Hepatocyte (in vitro differentiated cells): Measurements from ENCODE around the gene POLR3GL. TPM values are rescaled to one million over a fixed set of nuclear protein-coding genes. Genes with fewer than 3 reads are reported as not detected.

Experiments used
- DNase-seq: peaks from one replicate; pipeline ENCODE4 v3.0.0-alpha.2; 2016; ENCODE audit warnings: low spot score
- H2AFZ ChIP-seq: fragments of 200-600 bp; sonication (generic); 2 replicates; pipeline ENCODE4 v1.6.0; 2016; ENCODE audit warnings: antibody characterized with exemption, mild to moderate bottlenecking
- H3K27ac ChIP-seq: fragments of 200-600 bp; sonication (generic); 2 replicates; pipeline ENCODE4 v1.5.1; 2016; ENCODE audit warnings: mild to moderate bottlenecking
- H3K27me3 ChIP-seq: fragments of 200-600 bp; sonication (generic); 2 replicates; pipeline ENCODE4 v1.6.1; 2016
- H3K36me3 ChIP-seq: fragments of 200-600 bp; sonication (generic); replicated peaks from 2 replicates; pipeline ENCODE4 v1.5.1; 2016; ENCODE audit warnings: low read depth; ENCODE audit not compliant: insufficient read depth
- H3K4me1 ChIP-seq: fragments of 200-600 bp; sonication (generic); 2 replicates; pipeline ENCODE4 v1.5.1; 2016; ENCODE audit warnings: mild to moderate bottlenecking, moderate library complexity; ENCODE audit not compliant: insufficient read depth
- H3K4me2 ChIP-seq: fragments of 200-600 bp; sonication (generic); 2 replicates; pipeline ENCODE4 v1.6.0; 2016
- H3K4me3 ChIP-seq: fragments of 200-600 bp; sonication (generic); 2 replicates; pipeline ENCODE4 v1.5.1; 2016; ENCODE audit warnings: mild to moderate bottlenecking
- H3K79me2 ChIP-seq: fragments of 200-600 bp; sonication (generic); 2 replicates; pipeline ENCODE4 v1.6.0; 2017; ENCODE audit warnings: mild to moderate bottlenecking
- H3K9me2 ChIP-seq: fragments of 200-600 bp; sonication (generic); replicated peaks from 2 replicates; pipeline ENCODE4 v1.6.0; 2017; ENCODE audit warnings: mild to moderate bottlenecking; ENCODE audit not compliant: insufficient read depth
- H3K9me3 ChIP-seq: fragments of 200-600 bp; sonication (generic); 2 replicates; pipeline ENCODE4 v1.5.1; 2016; ENCODE audit warnings: low read depth, mild to moderate bottlenecking
- H4K20me1 ChIP-seq: fragments of 200-600 bp; sonication (generic); 2 replicates; pipeline ENCODE4 v1.6.0; 2016; ENCODE audit warnings: mild to moderate bottlenecking; ENCODE audit not compliant: insufficient read depth, poor library complexity, severe bottlenecking
- EZH2 ChIP-seq: fragments of 200-600 bp; sonication (generic); IDR thresholded peaks from 2 replicates; pipeline ENCODE4 v1.6.1; 2016; ENCODE audit warnings: antibody characterized with exemption, mild to moderate bottlenecking, borderline replicate concordance
- EZH2phosphoT487 ChIP-seq: fragments of 200-600 bp; sonication (generic); IDR thresholded peaks from one replicate; pipeline ENCODE4 v1.6.1; 2018; ENCODE audit warnings: antibody characterized with exemption, mild to moderate bottlenecking, low read depth, moderate library complexity; ENCODE audit not compliant: unreplicated experiment, severe bottlenecking
- WGBS: methylation state at CpG from one replicate; pipeline ENCODE4 v1.1.6; 2016; ENCODE audit warnings: low lambda C conversion rate; ENCODE audit errors: missing lambda C conversion rate; 5-methylcytosine and 5-hydroxymethylcytosine counted together
- polyA plus RNA-seq: library from polyadenylated mRNA; unstranded; fragments of >200 nt; fragmentation: Nextera tagmentation; extraction: Ambion mirVana; gene quantifications from 2 replicates; pipeline ENCODE4 v1.2.1, GENCODE V29; 2016
- total RNA-seq: library from RNA; depleted of rRNA; stranded (reverse); fragments of >200 nt; gene quantifications from 2 replicates; pipeline ENCODE4 v1.2.3, GENCODE V29; 2014
- TF ChIP-seq, protein P1 (sequence below): fragments of 200-600 bp; sonication (generic); IDR thresholded peaks from 2 replicates; pipeline ENCODE4 v1.5.1; 2016; ENCODE audit warnings: antibody characterized with exemption, mild to moderate bottlenecking; ENCODE audit not compliant: poor library complexity

Gene POLR3GL
- total and polyA plus RNA-seq, 2 experiments from 2014 or later = 10.5 to 27.3 TPM

DNA sequence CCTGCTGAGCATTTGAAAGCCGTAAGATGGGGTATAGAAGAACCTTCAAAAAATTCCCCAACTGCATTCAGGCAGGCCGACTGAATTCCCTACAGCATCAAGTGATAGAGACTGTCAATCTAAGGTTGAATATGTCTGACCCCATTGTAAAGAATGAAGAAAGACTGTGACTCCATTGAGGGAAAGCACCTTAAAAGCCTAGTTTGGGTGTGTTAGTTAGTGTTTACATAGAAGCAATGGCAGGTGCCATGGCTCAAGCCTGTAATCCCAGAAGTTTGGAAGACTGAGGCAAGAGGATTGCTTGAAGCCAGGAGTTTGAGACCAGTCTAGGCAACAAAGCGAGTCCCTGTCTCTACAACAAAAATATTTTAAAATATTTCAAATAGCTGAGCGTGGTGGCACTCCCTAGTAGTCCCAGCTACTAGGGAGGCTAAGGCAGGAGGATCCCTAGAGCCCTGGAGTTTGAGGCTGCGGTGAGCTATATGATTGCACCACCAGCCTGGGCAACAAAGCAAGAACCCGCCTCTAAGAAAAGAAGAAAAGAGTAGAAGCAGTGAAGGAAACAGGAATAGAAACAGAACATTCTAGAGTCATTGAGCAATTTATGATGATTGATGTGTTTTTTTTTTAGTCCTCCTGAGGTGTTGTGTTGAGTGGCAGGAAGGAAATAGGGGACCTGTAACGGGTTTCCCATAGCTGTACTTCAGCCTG lies 15.4 kb downstream of the POLR3GL start:
- Histone ChIP-seq H3K27ac (peak overlapping the region; percentile 90), H2AFZ (no peak overlapping the region), H3K36me3 (no peaks in the 10 kb centered on the region), H3K79me2 (no peaks in the 10 kb centered on the region), H3K4me1 (peaks cover 21% of the 10 kb centered on the region), H3K4me2 (peak overlapping the region; percentile 52), H3K27me3 (no peaks in the 10 kb centered on the region), H3K4me3 (no peak overlapping the region), H4K20me1 (no peaks in the 10 kb centered on the region), H3K9me3 (no peaks in the 10 kb centered on the region), H3K9me2 (no peaks in the 10 kb centered on the region)
- TF ChIP-seq EZH2 = no peak
- no peak for TF ChIP-seq EZH2phosphoT487
- TF ChIP-seq, protein P1, sequence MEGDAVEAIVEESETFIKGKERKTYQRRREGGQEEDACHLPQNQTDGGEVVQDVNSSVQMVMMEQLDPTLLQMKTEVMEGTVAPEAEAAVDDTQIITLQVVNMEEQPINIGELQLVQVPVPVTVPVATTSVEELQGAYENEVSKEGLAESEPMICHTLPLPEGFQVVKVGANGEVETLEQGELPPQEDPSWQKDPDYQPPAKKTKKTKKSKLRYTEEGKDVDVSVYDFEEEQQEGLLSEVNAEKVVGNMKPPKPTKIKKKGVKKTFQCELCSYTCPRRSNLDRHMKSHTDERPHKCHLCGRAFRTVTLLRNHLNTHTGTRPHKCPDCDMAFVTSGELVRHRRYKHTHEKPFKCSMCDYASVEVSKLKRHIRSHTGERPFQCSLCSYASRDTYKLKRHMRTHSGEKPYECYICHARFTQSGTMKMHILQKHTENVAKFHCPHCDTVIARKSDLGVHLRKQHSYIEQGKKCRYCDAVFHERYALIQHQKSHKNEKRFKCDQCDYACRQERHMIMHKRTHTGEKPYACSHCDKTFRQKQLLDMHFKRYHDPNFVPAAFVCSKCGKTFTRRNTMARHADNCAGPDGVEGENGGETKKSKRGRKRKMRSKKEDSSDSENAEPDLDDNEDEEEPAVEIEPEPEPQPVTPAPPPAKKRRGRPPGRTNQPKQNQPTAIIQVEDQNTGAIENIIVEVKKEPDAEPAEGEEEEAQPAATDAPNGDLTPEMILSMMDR = no peak
- no peak for DNase-seq
- 62% methylated on average over 7 of the region's 7 CpGs for WGBS

DNA sequence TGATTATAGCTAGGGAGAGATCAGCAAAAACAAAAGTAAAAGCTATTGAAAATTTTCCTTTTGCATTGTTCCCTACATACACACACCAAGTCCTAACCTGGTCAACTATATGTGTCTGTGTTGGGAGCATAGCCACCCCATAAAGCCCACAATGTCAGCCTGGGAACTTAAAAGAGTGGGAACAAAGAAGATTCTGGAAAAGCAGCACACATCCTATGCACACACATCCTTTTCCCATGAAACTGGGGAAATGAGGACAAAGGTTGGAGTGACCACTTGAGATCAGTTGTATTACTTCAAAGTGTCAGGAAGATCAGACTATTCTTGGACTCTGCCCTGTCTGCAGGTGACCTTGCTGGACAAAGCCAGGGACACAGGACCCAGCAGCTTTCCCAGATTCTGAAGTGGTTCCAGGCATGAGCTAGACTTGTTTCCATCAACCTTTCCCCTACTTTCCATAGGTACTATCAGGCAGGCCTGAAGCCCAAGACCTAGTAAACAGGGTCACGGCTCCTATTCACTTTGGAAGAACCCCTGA lies 16.0 kb downstream of the POLR3GL start:
- H2AFZ ChIP-seq = no peak overlapping the region
- H3K27me3 ChIP-seq = no peaks in the 10 kb centered on the region
- 100% methylated on average over 1 of the region's 1 CpG for WGBS
- TF ChIP-seq, protein P1 = no peak
- no peak for TF ChIP-seq EZH2
- no peak for TF ChIP-seq EZH2phosphoT487
- H3K27ac ChIP-seq = peak overlapping the region; percentile 90
- H3K4me1 ChIP-seq = peaks cover 21% of the 10 kb centered on the region
- peak overlapping the region; percentile 52 for H3K4me2 ChIP-seq
- no peaks in the 10 kb centered on the region for H3K9me2 ChIP-seq
- H4K20me1 ChIP-seq = no peaks in the 10 kb centered on the region
- H3K36me3 ChIP-seq = no peaks in the 10 kb centered on the region
- no peaks in the 10 kb centered on the region for H3K9me3 ChIP-seq
- H3K4me3 ChIP-seq = no peak overlapping the region
- DNase-seq = no peak
- H3K79me2 ChIP-seq = no peaks in the 10 kb centered on the region

DNA sequence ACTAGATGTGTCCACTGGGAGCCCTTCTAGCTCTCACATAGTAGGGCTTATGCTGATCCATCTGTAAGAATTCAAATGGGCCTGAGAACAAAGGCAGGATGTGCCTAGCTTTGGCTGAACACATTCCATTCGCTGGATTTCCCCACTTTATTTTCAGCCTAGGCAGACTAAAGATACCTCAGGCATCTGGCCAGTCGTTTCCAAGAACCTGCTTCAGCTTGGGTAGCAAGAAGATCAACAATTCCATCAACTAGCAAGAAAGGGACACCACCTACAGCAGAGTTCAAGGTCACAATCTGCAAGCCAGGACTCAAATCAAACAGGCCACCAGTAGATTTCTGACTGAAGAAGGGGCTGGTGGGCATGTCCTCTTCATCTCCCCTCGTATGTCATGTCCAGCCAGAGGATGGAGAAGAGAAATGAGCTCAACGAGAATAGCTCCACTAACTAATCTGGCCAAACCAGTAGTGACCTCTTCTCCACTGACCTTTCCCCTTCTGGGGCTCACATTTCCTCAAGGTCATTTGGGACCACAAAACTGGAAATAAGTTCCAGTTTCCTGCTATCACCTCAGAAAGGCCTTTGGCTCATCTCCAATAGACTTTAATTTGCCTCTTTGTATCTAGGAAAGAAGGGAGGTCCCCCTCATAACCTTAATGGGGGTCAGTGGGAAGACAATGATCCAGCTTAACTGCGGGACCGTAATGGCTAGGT lies 17.7 kb downstream of the POLR3GL start:
- 85% methylated on average over 6 of the region's 6 CpGs for WGBS
- H3K36me3 ChIP-seq = no peaks in the 10 kb centered on the region
- DNase-seq = no peak
- H3K4me1 ChIP-seq = peaks cover 21% of the 10 kb centered on the region
- TF ChIP-seq, protein P1 = no peak
- TF ChIP-seq EZH2 (no peak), EZH2phosphoT487 (no peak)
- no peak overlapping the region for H3K4me2 ChIP-seq
- H3K79me2 ChIP-seq = no peaks in the 10 kb centered on the region
- H3K27ac ChIP-seq = no peak overlapping the region
- no peaks in the 10 kb centered on the region for H3K27me3 ChIP-seq
- H4K20me1 ChIP-seq = no peaks in the 10 kb centered on the region
- no peak overlapping the region for H2AFZ ChIP-seq
- H3K4me3 ChIP-seq = no peak overlapping the region
- no peaks in the 10 kb centered on the region for H3K9me3 ChIP-seq
- no peaks in the 10 kb centered on the region for H3K9me2 ChIP-seq
